ENCODE data around the gene TMEM115. TPM values are rescaled to one million over a fixed set of nuclear protein-coding genes. Genes with fewer than 3 reads are reported as not detected.

TMEM115 gene
- total and polyA plus RNA-seq, 2 of the 13 experiments (the other 11 are each of a cell fraction or from before 2014, with no cell fraction given), result 22.1 to 30.7 TPM

DNA sequence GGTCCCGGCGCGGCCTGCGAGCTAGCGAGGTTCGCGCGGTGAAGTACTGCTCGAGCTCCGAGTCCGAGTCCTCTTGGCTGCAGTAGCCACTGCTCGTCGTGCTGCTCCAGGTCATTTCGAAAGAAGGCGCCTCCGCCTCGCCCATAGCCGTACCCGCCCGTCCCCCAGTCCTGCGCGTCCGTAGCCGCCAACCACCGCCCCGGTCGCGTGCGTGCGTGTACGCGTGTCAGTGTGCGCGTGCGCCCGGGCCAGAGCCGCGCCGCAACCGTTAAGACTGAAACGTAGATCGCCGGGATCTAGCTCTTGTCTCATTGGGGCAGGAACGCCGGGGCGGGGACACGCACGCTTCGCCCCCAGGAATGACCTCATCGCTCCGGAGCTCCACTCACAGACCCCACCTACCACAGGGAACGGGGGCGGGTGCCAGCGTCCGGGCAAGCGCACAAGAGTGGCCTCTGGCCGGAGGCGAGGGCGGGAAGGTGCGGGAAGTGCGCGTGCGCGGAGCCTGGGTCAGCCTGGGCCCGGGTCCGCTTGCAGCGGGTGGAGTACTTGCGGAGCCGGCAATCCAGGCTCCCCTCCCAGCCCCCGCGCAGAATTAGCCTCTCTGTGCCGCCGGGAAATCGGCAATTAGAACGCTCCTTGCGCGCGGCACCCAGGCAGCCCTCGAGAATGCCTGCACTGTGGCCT is 22.0 kb downstream of the TMEM115 start (continued):
- TF ChIP-seq, protein P1, sequence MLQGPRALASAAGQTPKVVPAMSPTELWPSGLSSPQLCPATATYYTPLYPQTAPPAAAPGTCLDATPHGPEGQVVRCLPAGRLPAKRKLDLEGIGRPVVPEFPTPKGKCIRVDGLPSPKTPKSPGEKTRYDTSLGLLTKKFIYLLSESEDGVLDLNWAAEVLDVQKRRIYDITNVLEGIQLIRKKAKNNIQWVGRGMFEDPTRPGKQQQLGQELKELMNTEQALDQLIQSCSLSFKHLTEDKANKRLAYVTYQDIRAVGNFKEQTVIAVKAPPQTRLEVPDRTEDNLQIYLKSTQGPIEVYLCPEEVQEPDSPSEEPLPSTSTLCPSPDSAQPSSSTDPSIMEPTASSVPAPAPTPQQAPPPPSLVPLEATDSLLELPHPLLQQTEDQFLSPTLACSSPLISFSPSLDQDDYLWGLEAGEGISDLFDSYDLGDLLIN (CRISPR knock-in tag; IDR thresholded peaks at IDR 0.05; ENCODE audit: borderline replicate concordance), result 0 out of 2 replicates have a peak, but pooled peaks have one; percentile 16
- TF ChIP-seq HNRNPLL (IDR thresholded peaks at IDR 0.05; ENCODE audit: low read depth, low read length, poor library complexity, severe bottlenecking) (peak; percentile 91), NONO (IDR thresholded peaks at IDR 0.05) (no peak), NONO (CRISPR knock-in tag; conservative IDR thresholded peaks at IDR 0.05) (peak; percentile 92), MXI1 (IDR thresholded peaks at IDR 0.05; ENCODE audit: borderline replicate concordance, low read depth, low read length) (peak; percentile 92; the same call in 2 of the 3 replicates), ZFX (CRISPR knock-in tag; IDR thresholded peaks at IDR 0.05; ENCODE audit: low read depth) (peak; percentile 94), SP5 (CRISPR knock-in tag; IDR thresholded peaks at IDR 0.05; ENCODE audit: borderline replicate concordance, low read depth) (peak; percentile 67; the same call in 1 of the 2 replicates), ZSCAN29 (CRISPR knock-in tag; conservative IDR thresholded peaks at IDR 0.05) (peak; percentile 60), MTF2 (CRISPR knock-in tag; IDR thresholded peaks at IDR 0.05; ENCODE audit: borderline replicate concordance) (0 out of 2 replicates have a peak, but pooled peaks have one; percentile 62), HCFC1 (IDR thresholded peaks at IDR 0.05; ENCODE audit: low read depth, low read length) (peak; percentile 26; the same call in 1 of the 2 replicates), PTBP1 (IDR thresholded peaks at IDR 0.05; ENCODE audit: low read depth, low read length, poor library complexity, severe bottlenecking) (no peak), ZNF772 (CRISPR knock-in tag; IDR thresholded peaks at IDR 0.05) (peak; percentile 77), MBNL3 (CRISPR knock-in tag; conservative IDR thresholded peaks at IDR 0.05) (no peak), ERF (CRISPR knock-in tag; IDR thresholded peaks at IDR 0.05) (peak; percentile 65; the same call in 1 of the 2 replicates), RNF2 (conservative IDR thresholded peaks at IDR 0.05; ENCODE audit: low read depth) (peak; percentile 86), NR2C2 (CRISPR knock-in tag; IDR thresholded peaks at IDR 0.05; ENCODE audit: borderline replicate concordance) (peak; percentile 55; the same call in 1 of the 2 replicates), ZNF558 (CRISPR knock-in tag; IDR thresholded peaks at IDR 0.05; ENCODE audit: borderline replicate concordance) (peak; percentile 60; the same call in 1 of the 2 replicates), HNRNPH1 (optimal IDR thresholded peaks at IDR 0.05; ENCODE audit: low read depth, low read length) (no peak), ZNF724P (CRISPR knock-in tag; IDR thresholded peaks at IDR 0.05; ENCODE audit: borderline replicate concordance) (peak; percentile 43; the same call in 1 of the 2 replicates), HDAC2 (CRISPR knock-in tag; IDR thresholded peaks at IDR 0.05) (peak; percentile 61; the same call in 1 of the 2 replicates), ZNF790 (CRISPR knock-in tag; IDR thresholded peaks at IDR 0.05; ENCODE audit: borderline replicate concordance) (peak; percentile 39; the same call in 1 of the 2 replicates)
- TF ChIP-seq, protein P2, sequence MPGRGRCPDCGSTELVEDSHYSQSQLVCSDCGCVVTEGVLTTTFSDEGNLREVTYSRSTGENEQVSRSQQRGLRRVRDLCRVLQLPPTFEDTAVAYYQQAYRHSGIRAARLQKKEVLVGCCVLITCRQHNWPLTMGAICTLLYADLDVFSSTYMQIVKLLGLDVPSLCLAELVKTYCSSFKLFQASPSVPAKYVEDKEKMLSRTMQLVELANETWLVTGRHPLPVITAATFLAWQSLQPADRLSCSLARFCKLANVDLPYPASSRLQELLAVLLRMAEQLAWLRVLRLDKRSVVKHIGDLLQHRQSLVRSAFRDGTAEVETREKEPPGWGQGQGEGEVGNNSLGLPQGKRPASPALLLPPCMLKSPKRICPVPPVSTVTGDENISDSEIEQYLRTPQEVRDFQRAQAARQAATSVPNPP (CRISPR knock-in tag; IDR thresholded peaks at IDR 0.05), result 0 out of 2 replicates have a peak, but pooled peaks have one; percentile 71
- TF ChIP-seq, protein P3, sequence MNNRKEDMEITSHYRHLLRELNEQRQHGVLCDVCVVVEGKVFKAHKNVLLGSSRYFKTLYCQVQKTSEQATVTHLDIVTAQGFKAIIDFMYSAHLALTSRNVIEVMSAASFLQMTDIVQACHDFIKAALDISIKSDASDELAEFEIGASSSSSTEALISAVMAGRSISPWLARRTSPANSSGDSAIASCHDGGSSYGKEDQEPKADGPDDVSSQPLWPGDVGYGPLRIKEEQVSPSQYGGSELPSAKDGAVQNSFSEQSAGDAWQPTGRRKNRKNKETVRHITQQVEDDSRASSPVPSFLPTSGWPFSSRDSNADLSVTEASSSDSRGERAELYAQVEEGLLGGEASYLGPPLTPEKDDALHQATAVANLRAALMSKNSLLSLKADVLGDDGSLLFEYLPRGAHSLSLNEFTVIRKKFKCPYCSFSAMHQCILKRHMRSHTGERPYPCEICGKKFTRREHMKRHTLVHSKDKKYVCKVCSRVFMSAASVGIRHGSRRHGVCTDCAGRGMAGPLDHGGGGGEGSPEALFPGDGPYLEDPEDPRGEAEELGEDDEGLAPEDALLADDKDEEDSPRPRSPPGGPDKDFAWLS (CRISPR knock-in tag; IDR thresholded peaks at IDR 0.05; ENCODE audit: borderline replicate concordance), result no peak; the same call in 1 of the 2 replicates

Data from HepG2 (cell line).